AG10803 (cell line): ENCODE data around the gene OGDHL.

Experiments used
- DNase-seq: peaks from one replicate; pipeline ENCODE4 v3.0.0; 2010; ENCODE audit warnings: low read depth
- H3K4me3 ChIP-seq: 2 replicates; pipeline ENCODE4 v1.5.1; 2011; ENCODE audit warnings: mild to moderate bottlenecking, low read length, control low read depth
- TF ChIP-seq, protein P1 (sequence below): conservative IDR thresholded peaks from 2 replicates; pipeline ENCODE4 v1.5.1; 2011; ENCODE audit warnings: mild to moderate bottlenecking, low read length, control low read depth, inconsistent platforms

OGDHL gene

DNA sequence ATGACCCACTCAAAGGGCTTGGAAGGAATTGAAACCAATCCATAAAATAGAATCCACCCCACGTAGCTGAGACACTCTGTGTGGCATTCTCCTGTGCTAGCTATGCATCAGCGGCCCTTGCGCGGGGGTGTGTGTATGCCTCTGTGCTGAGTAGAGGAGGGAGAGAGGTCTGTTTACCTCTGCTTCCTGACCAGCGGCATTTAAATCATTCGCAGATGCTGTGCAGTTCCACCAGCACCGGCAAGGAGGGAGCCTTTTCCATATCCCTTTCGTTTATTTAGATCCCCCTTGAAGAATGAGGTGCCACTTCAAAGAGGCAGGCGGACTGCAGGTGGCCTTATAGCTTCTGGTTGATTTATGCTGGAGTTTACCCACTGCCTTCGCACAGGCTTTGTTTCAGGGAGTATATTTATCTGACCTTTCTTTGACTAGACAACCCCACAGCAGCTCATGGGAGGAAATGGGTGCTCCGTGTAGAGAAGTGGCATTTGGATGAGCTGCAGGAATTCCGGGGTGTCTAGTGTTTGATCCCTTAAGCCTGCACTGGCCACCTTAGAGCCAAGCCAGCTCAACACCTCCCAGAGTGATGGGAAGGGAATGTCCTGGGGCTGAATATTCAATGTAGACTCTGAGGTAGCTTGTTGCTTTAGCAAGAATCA is 71.3 kb downstream of the OGDHL start:
- TF ChIP-seq, protein P1, sequence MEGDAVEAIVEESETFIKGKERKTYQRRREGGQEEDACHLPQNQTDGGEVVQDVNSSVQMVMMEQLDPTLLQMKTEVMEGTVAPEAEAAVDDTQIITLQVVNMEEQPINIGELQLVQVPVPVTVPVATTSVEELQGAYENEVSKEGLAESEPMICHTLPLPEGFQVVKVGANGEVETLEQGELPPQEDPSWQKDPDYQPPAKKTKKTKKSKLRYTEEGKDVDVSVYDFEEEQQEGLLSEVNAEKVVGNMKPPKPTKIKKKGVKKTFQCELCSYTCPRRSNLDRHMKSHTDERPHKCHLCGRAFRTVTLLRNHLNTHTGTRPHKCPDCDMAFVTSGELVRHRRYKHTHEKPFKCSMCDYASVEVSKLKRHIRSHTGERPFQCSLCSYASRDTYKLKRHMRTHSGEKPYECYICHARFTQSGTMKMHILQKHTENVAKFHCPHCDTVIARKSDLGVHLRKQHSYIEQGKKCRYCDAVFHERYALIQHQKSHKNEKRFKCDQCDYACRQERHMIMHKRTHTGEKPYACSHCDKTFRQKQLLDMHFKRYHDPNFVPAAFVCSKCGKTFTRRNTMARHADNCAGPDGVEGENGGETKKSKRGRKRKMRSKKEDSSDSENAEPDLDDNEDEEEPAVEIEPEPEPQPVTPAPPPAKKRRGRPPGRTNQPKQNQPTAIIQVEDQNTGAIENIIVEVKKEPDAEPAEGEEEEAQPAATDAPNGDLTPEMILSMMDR, result no peak
- H3K4me3 ChIP-seq, result no peak overlapping the region
- no peak for DNase-seq

DNA sequence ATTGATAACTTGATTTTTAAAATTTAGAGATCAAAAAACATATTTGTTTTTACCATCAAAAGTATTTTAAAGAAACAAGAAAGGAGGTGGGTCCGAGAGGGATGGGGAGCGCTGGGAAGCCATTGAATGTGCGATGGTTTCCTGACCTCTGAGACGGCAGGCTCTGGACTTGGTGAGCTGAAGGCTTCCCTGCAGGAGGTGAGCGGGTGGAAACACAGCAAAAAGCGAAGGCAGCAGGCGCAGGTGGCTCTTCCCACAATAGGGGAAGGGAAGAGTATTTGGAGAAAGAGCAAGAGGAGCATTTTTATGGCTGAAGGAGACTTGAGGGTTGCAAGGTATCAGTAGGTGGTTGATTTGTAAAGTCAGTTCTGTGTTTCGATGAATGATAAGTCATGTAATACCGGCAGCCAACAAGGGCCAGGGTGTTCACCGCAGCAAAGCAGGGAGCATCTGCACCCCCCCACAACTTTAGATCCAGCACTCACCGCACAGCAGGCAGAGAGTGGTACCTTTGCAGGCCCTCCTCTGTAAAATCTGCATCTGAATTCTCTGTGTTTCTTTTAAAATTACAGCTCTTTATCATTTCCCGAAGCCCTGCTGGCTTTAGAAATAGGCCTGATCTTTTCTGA is 72.1 kb downstream of the OGDHL start:
- DNase-seq, result no peak
- H3K4me3 ChIP-seq, result no peak overlapping the region
- TF ChIP-seq, protein P1, result no peak

DNA sequence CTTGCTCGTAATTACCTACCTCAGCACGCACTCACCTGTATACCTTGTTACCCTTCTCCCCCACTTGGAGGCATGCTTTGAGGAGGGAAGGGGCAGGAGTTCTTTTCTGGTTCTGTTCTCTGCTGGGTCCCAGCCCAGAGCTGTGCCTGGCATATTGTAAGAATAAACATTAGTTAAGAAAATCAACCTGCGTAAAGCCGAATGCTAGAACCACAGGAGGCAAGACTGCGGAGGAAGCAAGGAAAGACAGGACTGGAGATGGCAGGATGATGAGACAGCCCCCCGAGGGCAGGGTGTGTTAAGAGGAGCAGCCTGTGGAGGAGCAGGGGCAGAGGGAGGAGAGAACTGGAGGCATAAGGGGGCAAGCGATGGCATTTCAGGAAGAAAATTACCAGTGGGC is 73.2 kb downstream of the OGDHL start:
- DNase-seq, result no peak
- H3K4me3 ChIP-seq, result no peak overlapping the region
- TF ChIP-seq, protein P1, result no peak

DNA sequence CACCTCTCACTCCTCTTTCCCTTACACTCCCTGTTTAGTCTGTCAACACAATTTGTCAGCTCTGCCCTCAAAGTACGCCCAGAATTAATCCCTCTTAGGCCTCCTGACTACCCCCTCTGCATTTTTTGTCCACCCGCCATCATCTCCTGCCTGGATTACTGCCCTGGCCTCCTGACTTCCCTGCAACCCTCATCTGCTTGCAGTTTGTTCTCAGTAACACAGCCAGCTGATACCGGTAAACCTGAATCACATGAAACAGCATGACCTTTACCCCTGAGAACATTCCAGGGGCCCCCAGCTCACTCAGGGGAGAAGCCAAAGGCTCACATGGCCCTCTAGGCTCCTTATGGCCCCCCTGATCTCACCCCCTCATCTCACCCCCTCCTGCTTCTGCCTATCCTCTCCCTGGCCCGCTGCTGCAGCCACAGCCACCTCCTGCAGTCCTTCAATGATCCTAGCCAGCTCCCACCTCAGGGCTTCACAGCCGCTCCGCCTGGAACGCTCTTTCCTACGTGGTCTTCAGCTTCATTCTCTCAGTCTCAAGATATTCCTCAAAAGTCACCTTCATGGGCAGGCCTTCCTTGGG is 73.8 kb downstream of the OGDHL start:
- no peak for DNase-seq
- TF ChIP-seq, protein P1, result no peak
- H3K4me3 ChIP-seq, result no peak overlapping the region

DNA sequence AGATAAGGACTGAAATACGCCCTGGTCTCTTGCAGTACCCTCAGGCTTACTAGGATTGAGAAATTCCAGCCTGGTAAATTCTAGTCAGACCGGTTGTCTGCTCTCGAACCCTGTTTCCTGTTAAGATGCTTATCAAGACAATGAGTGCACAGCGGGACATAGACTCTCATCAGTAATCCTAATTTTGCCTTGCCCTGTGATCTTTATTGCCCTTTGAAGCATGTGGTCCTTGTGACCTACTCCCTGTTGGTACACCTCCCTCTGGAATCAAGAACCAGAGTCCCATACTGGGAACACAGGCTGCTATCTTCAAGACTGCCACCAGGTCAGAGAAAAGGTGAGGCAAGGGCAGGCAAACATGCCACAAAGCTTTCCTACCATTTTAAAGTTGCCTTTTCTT is 75.5 kb downstream of the OGDHL start:
- no peak overlapping the region for H3K4me3 ChIP-seq
- DNase-seq, result no peak
- TF ChIP-seq, protein P1, result no peak
